GM10266 (cell line): ENCODE measurements around the gene SLC7A6.

Source experiments
- DNase-seq: peaks from one replicate; pipeline ENCODE4 v3.0.0; 2012; ENCODE audit errors: extremely low spot score
- CTCF ChIP-seq: IDR thresholded peaks from 2 replicates; pipeline ENCODE4 v1.5.1; 2012; ENCODE audit warnings: mild to moderate bottlenecking, low read depth; ENCODE audit not compliant: control insufficient read depth, insufficient read depth; ENCODE audit errors: missing control alignments

Gene SLC7A6

GRCh38 chr16:68249371-68249770 is 15.0 kb upstream of the SLC7A6 start:
- no peak for DNase-seq
- no peak for TF ChIP-seq CTCF

- TF ChIP-seq CTCF: no peak
- DNase-seq: no peak
These were observed 13.4 kb upstream of the SLC7A6 start for GRCh38 chr16:68250951-68251350.

GRCh38 chr16:68251832-68252231 is 12.5 kb upstream of the SLC7A6 start:
- no peak for DNase-seq
- no peak for TF ChIP-seq CTCF

GRCh38 chr16:68252383-68252782 is 11.9 kb upstream of the SLC7A6 start:
- TF ChIP-seq CTCF: no peak

GRCh38 chr16:68253721-68254120 is 10.6 kb upstream of the SLC7A6 start:
- DNase-seq: no peak
- TF ChIP-seq CTCF: no peak

More at GRCh38 chr16:68252383-68252782, 11.9 kb upstream of the SLC7A6 start:
- no peak for DNase-seq

- TF ChIP-seq CTCF: no peak
- DNase-seq: no peak
These were observed 8.6 kb upstream of the SLC7A6 start for GRCh38 chr16:68255712-68256111.

GRCh38 chr16:68257251-68257905 is 6.9 kb upstream of the SLC7A6 start:
- TF ChIP-seq CTCF: no peak

More at GRCh38 chr16:68257251-68257905, 6.9 kb upstream of the SLC7A6 start:
- peak; percentile 78 for DNase-seq
